Mesenchymal stem cell (in vitro differentiated cells and primary cell): Measurements from ENCODE around the gene EME1.

ENCODE experiments used
- DNase-seq: peaks from one replicate; pipeline ENCODE4 v3.0.0-alpha.2; 2013
- H2AFZ ChIP-seq: one replicate; pipeline ENCODE4 v1.6.1; 2013; ENCODE audit warnings: low read depth, mild to moderate bottlenecking, control low read depth, inconsistent platforms, low read length, moderate library complexity
- H2AK5ac ChIP-seq: 2 replicates; pipeline ENCODE4 v1.6.1; 2013; ENCODE audit warnings: low read length, moderate library complexity, mild to moderate bottlenecking, inconsistent platforms; ENCODE audit not compliant: severe bottlenecking
- H2BK120ac ChIP-seq: one replicate; pipeline ENCODE4 v1.6.1; 2013; ENCODE audit warnings: low read depth, mild to moderate bottlenecking, inconsistent platforms, low read length, moderate library complexity
- H2BK12ac ChIP-seq, 2 experiments: one replicate each; pipeline ENCODE4 v1.6.1; 2013; ENCODE audit warnings: inconsistent platforms in 2 of 2, low read length in 2 of 2, mild to moderate bottlenecking in 2 of 2, moderate library complexity in 2 of 2, control low read depth in 1 of 2
- H2BK15ac ChIP-seq: one replicate; pipeline ENCODE4 v1.6.1; 2013; ENCODE audit warnings: mild to moderate bottlenecking, low read depth, inconsistent platforms; ENCODE audit not compliant: poor library complexity, severe bottlenecking
- H2BK5ac ChIP-seq: 2 replicates; pipeline ENCODE4 v1.6.1; 2013; ENCODE audit warnings: low read depth, mild to moderate bottlenecking, low read length, control low read depth, inconsistent platforms; ENCODE audit not compliant: poor library complexity, severe bottlenecking
- H3K14ac ChIP-seq, 2 experiments: one replicate each; pipeline ENCODE4 v1.6.1; 2013; ENCODE audit warnings: inconsistent platforms in 2 of 2, low read length in 2 of 2, control low read depth in 1 of 2, mild to moderate bottlenecking in 1 of 2, moderate library complexity in 1 of 2
- H3K18ac ChIP-seq, 2 experiments: one replicate each; pipeline ENCODE4 v1.6.1; 2013; ENCODE audit warnings: inconsistent platforms in 2 of 2, low read length in 2 of 2, control low read depth in 1 of 2, low read depth in 1 of 2, mild to moderate bottlenecking in 1 of 2
- H3K23ac ChIP-seq, 2 experiments: one replicate each; pipeline ENCODE4 v1.6.1; 2013; ENCODE audit warnings: inconsistent platforms in 2 of 2, low read length in 2 of 2, mild to moderate bottlenecking in 2 of 2, moderate library complexity in 2 of 2, control low read depth in 1 of 2
- H3K27ac ChIP-seq: 2 replicates; pipeline ENCODE4 v1.5.1; 2013; ENCODE audit warnings: mild to moderate bottlenecking, moderate library complexity, low read length, control low read depth, inconsistent platforms; ENCODE audit not compliant: poor library complexity, severe bottlenecking
- H3K27me3 ChIP-seq, 2 experiments: 2 replicates each; pipeline versions ENCODE4 v1.6.1 to v1.7.0; 2013; ENCODE audit warnings: low read length in 2 of 2, mild to moderate bottlenecking in 2 of 2, moderate library complexity in 2 of 2, control low read depth in 1 of 2, inconsistent platforms in 1 of 2; ENCODE audit not compliant: control insufficient read depth in 1 of 2, insufficient read depth in 1 of 2
- H3K36me3 ChIP-seq, 2 experiments: 2 replicates each; pipeline versions ENCODE4 v1.6.1 to v1.7.0; 2013; ENCODE audit warnings: low read length in 2 of 2, control low read depth in 1 of 2, inconsistent platforms in 1 of 2, low read depth in 1 of 2, mild to moderate bottlenecking in 1 of 2; ENCODE audit not compliant: insufficient read depth in 2 of 2, control insufficient read depth in 1 of 2
- H3K4ac ChIP-seq, 2 experiments: one replicate each; pipeline ENCODE4 v1.6.1; 2013; ENCODE audit warnings: inconsistent platforms in 2 of 2, low read length in 2 of 2, mild to moderate bottlenecking in 2 of 2, moderate library complexity in 2 of 2, control low read depth in 1 of 2, low read depth in 1 of 2
- H3K4me1 ChIP-seq: 2 replicates; pipeline ENCODE4 v1.6.1; 2013; ENCODE audit warnings: low read depth, low read length, control low read depth; ENCODE audit not compliant: control insufficient read depth, insufficient read depth
- H3K4me2 ChIP-seq: 2 replicates; pipeline ENCODE4 v1.6.1; 2013; ENCODE audit warnings: low read length, mild to moderate bottlenecking, inconsistent platforms; ENCODE audit not compliant: poor library complexity, severe bottlenecking
- H3K4me3 ChIP-seq, 2 experiments: 2 replicates each; pipeline versions ENCODE4 v1.5.1 to v1.7.0; 2013; ENCODE audit warnings: low read length in 2 of 2, mild to moderate bottlenecking in 2 of 2, control low read depth in 1 of 2, low read depth in 1 of 2; ENCODE audit not compliant: insufficient read depth in 1 of 2
- H3K79me1 ChIP-seq: replicated peaks from 2 replicates; pipeline ENCODE4 v1.6.1; 2013; ENCODE audit warnings: mild to moderate bottlenecking, control low read depth, low read length, inconsistent platforms; ENCODE audit not compliant: poor library complexity, severe bottlenecking
- H3K9ac ChIP-seq: 2 replicates; pipeline ENCODE4 v1.7.0; 2013; ENCODE audit warnings: mild to moderate bottlenecking, low read length, moderate library complexity
- H3K9me3 ChIP-seq: 2 replicates; pipeline ENCODE4 v1.7.0; 2013; ENCODE audit warnings: mild to moderate bottlenecking, low read length; ENCODE audit not compliant: control insufficient read depth
- H4K8ac ChIP-seq: one replicate; pipeline ENCODE4 v1.6.1; 2013; ENCODE audit warnings: inconsistent platforms, mild to moderate bottlenecking, low read length, moderate library complexity
- H4K91ac ChIP-seq: one replicate; pipeline ENCODE4 v1.6.1; 2013; ENCODE audit warnings: mild to moderate bottlenecking, low read length, inconsistent platforms
- WGBS: methylation state at CpG from one replicate; pipeline ENCODE4 v1.1.7; 2013; ENCODE audit warnings: mixed read lengths; 5-methylcytosine and 5-hydroxymethylcytosine counted together

Gene EME1

GRCh38 chr17:50352693-50353599 is 20.1 kb upstream of the EME1 start:
- H3K14ac ChIP-seq = no peak overlapping the region
- no peak overlapping the region for H3K4ac ChIP-seq
- peaks cover 16% of the 10 kb centered on the region for H3K4me1 ChIP-seq
- no peak overlapping the region for H2BK5ac ChIP-seq
- peaks cover 57% of the 10 kb centered on the region for H3K79me1 ChIP-seq
- H3K4me2 ChIP-seq = no peak overlapping the region
- no peak overlapping the region for H2BK15ac ChIP-seq
- H3K27ac ChIP-seq = no peak overlapping the region
- no peak overlapping the region for H2BK12ac ChIP-seq
- no peak overlapping the region for H4K8ac ChIP-seq
- no peak overlapping the region for H3K23ac ChIP-seq
- H3K27me3 ChIP-seq = no peaks in the 10 kb centered on the region
- H2AK5ac ChIP-seq = no peak overlapping the region
- no peak overlapping the region for H4K91ac ChIP-seq
- WGBS = 93% methylated on average over 21 of the region's 21 CpGs
- H3K9me3 ChIP-seq = no peaks in the 10 kb centered on the region
- H3K18ac ChIP-seq = no peak overlapping the region
- no peak overlapping the region for H2BK120ac ChIP-seq
- H3K9ac ChIP-seq = no peak overlapping the region
- DNase-seq = no peak
- no peak overlapping the region for H2AFZ ChIP-seq
- H3K4me3 ChIP-seq = peak overlapping the region in 1 of 2 experiments; percentile 11
- H3K36me3 ChIP-seq = peaks cover 58 to 64% of the 10 kb centered on the region in 2 experiments

GRCh38 chr17:50353600-50354195 is 19.3 kb upstream of the EME1 start:
- 98% methylated on average over 26 of the region's 27 CpGs for WGBS
- no peak overlapping the region for H3K4ac ChIP-seq
- H4K8ac ChIP-seq = no peak overlapping the region
- H3K79me1 ChIP-seq = peaks cover 57% of the 10 kb centered on the region
- no peak overlapping the region for H2BK15ac ChIP-seq
- no peak overlapping the region for H3K9ac ChIP-seq
- H2AK5ac ChIP-seq = no peak overlapping the region
- H2AFZ ChIP-seq = no peak overlapping the region
- no peak for DNase-seq
- H4K91ac ChIP-seq = no peak overlapping the region
- H3K9me3 ChIP-seq = no peaks in the 10 kb centered on the region
- H2BK5ac ChIP-seq = no peak overlapping the region
- H3K27ac ChIP-seq = no peak overlapping the region
- H3K4me3 ChIP-seq = no peak overlapping the region
- no peak overlapping the region for H2BK12ac ChIP-seq
- no peaks in the 10 kb centered on the region for H3K27me3 ChIP-seq
- H3K18ac ChIP-seq = no peak overlapping the region
- H3K4me1 ChIP-seq = peaks cover 11% of the 10 kb centered on the region
- peaks cover 66 to 71% of the 10 kb centered on the region in 2 experiments for H3K36me3 ChIP-seq
- no peak overlapping the region for H2BK120ac ChIP-seq
- H3K4me2 ChIP-seq = no peak overlapping the region
- H3K14ac ChIP-seq = no peak overlapping the region
- H3K23ac ChIP-seq = no peak overlapping the region

- peaks cover 7% of the 10 kb centered on the region for H3K4me1 ChIP-seq
- DNase-seq = no peak
- H2BK5ac ChIP-seq = no peak overlapping the region
- no peaks in the 10 kb centered on the region for H3K9me3 ChIP-seq
- no peak overlapping the region for H3K4ac ChIP-seq
- no peak overlapping the region for H2BK15ac ChIP-seq
- no peak overlapping the region for H4K91ac ChIP-seq
- no peak overlapping the region for H3K14ac ChIP-seq
- H3K79me1 ChIP-seq = peaks cover 57% of the 10 kb centered on the region
- WGBS = 95% methylated on average over 15 of the region's 15 CpGs
- H3K18ac ChIP-seq = no peak overlapping the region
- peaks cover 71 to 73% of the 10 kb centered on the region in 2 experiments for H3K36me3 ChIP-seq
- no peak overlapping the region for H2AFZ ChIP-seq
- H2AK5ac ChIP-seq = no peak overlapping the region
- no peak overlapping the region for H2BK120ac ChIP-seq
- no peak overlapping the region for H3K4me3 ChIP-seq
- no peak overlapping the region for H3K9ac ChIP-seq
- H4K8ac ChIP-seq = no peak overlapping the region
- no peaks in the 10 kb centered on the region for H3K27me3 ChIP-seq
- H3K27ac ChIP-seq = no peak overlapping the region
- H3K4me2 ChIP-seq = no peak overlapping the region
- no peak overlapping the region for H2BK12ac ChIP-seq
- no peak overlapping the region for H3K23ac ChIP-seq
Observed at GRCh38 chr17:50354198-50354597, 18.8 kb upstream of the EME1 start.

- no peak overlapping the region for H3K23ac ChIP-seq
- no peak overlapping the region for H4K91ac ChIP-seq
- no peak overlapping the region for H3K4ac ChIP-seq
- H3K79me1 ChIP-seq = peaks cover 54% of the 10 kb centered on the region
- no peak overlapping the region for H2AFZ ChIP-seq
- H3K18ac ChIP-seq = no peak overlapping the region
- no peaks in the 10 kb centered on the region for H3K9me3 ChIP-seq
- peaks cover 76 to 78% of the 10 kb centered on the region in 2 experiments for H3K36me3 ChIP-seq
- no peak for DNase-seq
- no peak overlapping the region for H3K4me3 ChIP-seq
- H4K8ac ChIP-seq = no peak overlapping the region
- 98% methylated on average over 13 of the region's 13 CpGs for WGBS
- H3K27me3 ChIP-seq = no peaks in the 10 kb centered on the region
- H3K14ac ChIP-seq = no peak overlapping the region
- peaks cover 7% of the 10 kb centered on the region for H3K4me1 ChIP-seq
- H2BK15ac ChIP-seq = no peak overlapping the region
- H2AK5ac ChIP-seq = no peak overlapping the region
- H3K4me2 ChIP-seq = no peak overlapping the region
- no peak overlapping the region for H3K27ac ChIP-seq
- no peak overlapping the region for H3K9ac ChIP-seq
- H2BK120ac ChIP-seq = no peak overlapping the region
- H2BK12ac ChIP-seq = no peak overlapping the region
- H2BK5ac ChIP-seq = no peak overlapping the region
Observed at GRCh38 chr17:50354776-50355175, 18.3 kb upstream of the EME1 start.
